Activated CD8-positive, alpha-beta T cell treated with anti-CD3 and anti-CD28 coated beads for 36 hours (primary cell): ENCODE measurements around the gene UFSP2. TPM values are rescaled to one million over a fixed set of nuclear protein-coding genes. Genes with fewer than 3 reads are reported as not detected.

ENCODE experiments used
- ATAC-seq: fragments of 200-7000 bp; cut with Tn5 transposase; one replicate; pipeline ENCODE4 v1.10.0; 2021; ENCODE audit warnings: mild to moderate bottlenecking, moderate library complexity
- CTCF ChIA-PET: fragments of 350-600 bp; sonication (Branson Sonifier 250); formaldehyde crosslinking; loops from one replicate; lab custom pipeline; 2021; ENCODE audit warnings: antibody characterized with exemption; lab: Charles Lee
- POLR2A ChIA-PET: fragments of 350-600 bp; sonication (Branson Sonifier 250); formaldehyde crosslinking; loops from one replicate; lab custom pipeline; 2021; ENCODE audit warnings: antibody characterized with exemption; lab: Charles Lee
- DNase-seq: peaks from one replicate; pipeline ENCODE4 v3.0.0-alpha.2; 2020
- H3K27ac Mint-ChIP-seq: one replicate; pipeline ENCODE4 v1.8.0; 2021; ENCODE audit warnings: mild to moderate bottlenecking, mixed read lengths
- H3K27me3 Mint-ChIP-seq: one replicate; pipeline ENCODE4 v1.8.0; 2021; ENCODE audit warnings: mixed read lengths
- H3K36me3 Mint-ChIP-seq: one replicate; pipeline ENCODE4 v1.8.0; 2021; ENCODE audit warnings: low read depth, mixed read lengths
- H3K4me1 Mint-ChIP-seq: one replicate; pipeline ENCODE4 v1.8.0; 2021; ENCODE audit warnings: low read depth, mixed read lengths
- H3K4me3 Mint-ChIP-seq: one replicate; pipeline ENCODE4 v1.8.0; 2021; ENCODE audit warnings: mild to moderate bottlenecking, moderate library complexity, mixed read lengths
- H3K9me3 Mint-ChIP-seq: one replicate; pipeline ENCODE4 v1.8.0; 2021; ENCODE audit warnings: mixed read lengths
- CTCF ChIP-seq: fragments of 200-600 bp; IDR thresholded peaks from one replicate; pipeline ENCODE4 v1.8.0; 2022; ENCODE audit warnings: antibody characterized with exemption, mild to moderate bottlenecking
- intact Hi-C: fragments of 100-400 bp; cut with micrococcal nuclease; formaldehyde crosslinking; loops from one replicate; pipeline ENCODE4 v1.10.0; 2022
- total RNA-seq, 2 experiments: library from RNA; stranded (reverse); gene quantifications; one replicate each; pipeline ENCODE4 v1.2.3, GENCODE V29; 2021

UFSP2 gene
- total RNA-seq, 2 experiments from 2014 or later = 32.0 to 36.1 TPM

DNA sequence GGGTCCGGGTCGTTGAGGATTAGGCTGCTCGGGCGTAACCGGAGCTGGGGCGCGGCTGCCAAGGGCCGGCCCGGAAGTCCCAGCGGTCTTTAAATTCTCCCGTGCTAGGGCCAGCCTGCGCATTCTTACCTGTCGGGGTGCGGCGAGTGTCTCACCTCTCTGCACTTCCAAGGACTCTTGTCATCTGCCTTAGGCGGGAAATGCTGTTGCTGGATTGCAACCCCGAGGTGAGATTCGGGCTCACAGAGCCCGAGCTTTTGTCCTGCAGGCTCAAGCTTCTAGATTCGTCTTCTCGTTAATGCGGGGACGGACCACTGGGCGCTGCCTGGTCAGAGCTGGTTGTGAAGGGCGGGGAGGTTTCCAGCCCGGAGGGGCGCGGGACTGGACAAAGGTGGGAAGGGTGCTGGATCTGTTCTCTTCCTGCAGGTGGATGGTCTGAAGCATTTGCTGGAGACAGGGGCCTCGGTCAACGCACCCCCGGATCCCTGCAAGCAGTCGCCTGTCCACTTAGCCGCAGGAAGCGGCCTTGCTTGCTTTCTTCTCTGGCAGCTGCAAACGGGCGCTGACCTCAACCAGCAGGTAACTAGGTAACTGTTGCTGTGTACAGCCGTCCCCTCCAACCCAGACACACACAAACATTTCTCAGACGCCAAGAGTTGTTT lies 28.9 kb downstream of the UFSP2 start, which contains the start of gene ANKRD37:
Gene ANKRD37, plus strand, starts transcription at position 118 of the 662 bp plus-strand sequence. Its CDS starts 83 bp downstream, at position 201.
- ChIA-PET POLR2A (interaction anchor here (0.9 to 2.5 kb wide), 4 partner anchors 30 to 192 kb away, joined by 3 to 10 read pairs (median 8); partner anchors contain the start of genes CFAP97, SNX25 and UFSP2), CTCF (interaction anchor here (1.1 to 2.1 kb wide), 3 partner anchors 28 to 198 kb away, joined by 3 to 8 read pairs (median 4); a partner anchor contains a TSS)
- peaks cover 43% of the 10 kb centered on the region for H3K4me1 Mint-ChIP-seq
- no peaks in the 10 kb centered on the region for H3K9me3 Mint-ChIP-seq
- peak within 1 kb of the TSS; percentile 90 for H3K27ac Mint-ChIP-seq
- intact Hi-C loops = loop anchor here (10.0 kb wide), 1 partner anchor 192 kb away; the partner anchor contains the start of genes CFAP97 and SNX25
- H3K27me3 Mint-ChIP-seq = no peaks in the 10 kb centered on the region
- TF ChIP-seq CTCF = no peak
- no peak for ATAC-seq
- H3K4me3 Mint-ChIP-seq = peak within 1 kb of the TSS; percentile 94
- peaks cover 54% of the 10 kb centered on the region for H3K36me3 Mint-ChIP-seq
- peak; percentile 12 for DNase-seq

- ChIA-PET CTCF (interaction anchor here (1.1 to 2.1 kb wide), 4 partner anchors 29 to 199 kb away, joined by 3 to 8 read pairs (median 4); a partner anchor contains a TSS), POLR2A (interaction anchor here (0.9 to 2.5 kb wide), 7 partner anchors 9 to 192 kb away, joined by 3 to 10 read pairs (median 6); partner anchors contain the start of genes CFAP97, SNX25 and UFSP2)
- DNase-seq = peak; percentile 97
- peaks cover 49% of the 10 kb centered on the region for H3K36me3 Mint-ChIP-seq
- peak; percentile 84 for ATAC-seq
- no peak for TF ChIP-seq CTCF
- no peaks in the 10 kb centered on the region for H3K9me3 Mint-ChIP-seq
- no peaks in the 10 kb centered on the region for H3K27me3 Mint-ChIP-seq
- H3K4me3 Mint-ChIP-seq = peak overlapping the region; percentile 94
- peaks cover 41% of the 10 kb centered on the region for H3K4me1 Mint-ChIP-seq
- H3K27ac Mint-ChIP-seq = peak overlapping the region; percentile 90
- intact Hi-C loops = loop anchor here (10.0 kb wide), 1 partner anchor 191 kb away; the partner anchor contains the start of genes CFAP97 and SNX25
Observed at GRCh38 chr4:185395956-185396723, 29.6 kb downstream of the UFSP2 start.

- ATAC-seq (no peak), DNase-seq (no peak)
- Mint-ChIP-seq H3K4me1 (peaks cover 36% of the 10 kb centered on the region), H3K9me3 (no peaks in the 10 kb centered on the region), H3K27me3 (no peaks in the 10 kb centered on the region), H3K36me3 (peaks cover 50% of the 10 kb centered on the region), H3K27ac (peak within 1 kb of the TSS; percentile 90), H3K4me3 (peak within 1 kb of the TSS; percentile 94)
- TF ChIP-seq CTCF = no peak
- ChIA-PET POLR2A (interaction anchor here (1.2 to 2.5 kb wide), 5 partner anchors 8 to 191 kb away, joined by 3 to 10 read pairs (median 6); partner anchors contain the start of genes CFAP97, SNX25 and UFSP2), CTCF (interaction anchor here (1.1 to 2.1 kb wide), 4 partner anchors 30 to 200 kb away, joined by 3 to 8 read pairs (median 4); a partner anchor contains a TSS)
- intact Hi-C loops = loop anchor here (10.0 kb wide), 1 partner anchor 191 kb away; the partner anchor contains the start of genes CFAP97 and SNX25
Observed at GRCh38 chr4:185395238-185395955, 30.4 kb downstream of the UFSP2 start, which contains the start of gene LRP2BP. Gene LRP2BP (minus strand): TSS chr4:185395924. CDS start chr4:185378186, 17,738 bp downstream.

DNA sequence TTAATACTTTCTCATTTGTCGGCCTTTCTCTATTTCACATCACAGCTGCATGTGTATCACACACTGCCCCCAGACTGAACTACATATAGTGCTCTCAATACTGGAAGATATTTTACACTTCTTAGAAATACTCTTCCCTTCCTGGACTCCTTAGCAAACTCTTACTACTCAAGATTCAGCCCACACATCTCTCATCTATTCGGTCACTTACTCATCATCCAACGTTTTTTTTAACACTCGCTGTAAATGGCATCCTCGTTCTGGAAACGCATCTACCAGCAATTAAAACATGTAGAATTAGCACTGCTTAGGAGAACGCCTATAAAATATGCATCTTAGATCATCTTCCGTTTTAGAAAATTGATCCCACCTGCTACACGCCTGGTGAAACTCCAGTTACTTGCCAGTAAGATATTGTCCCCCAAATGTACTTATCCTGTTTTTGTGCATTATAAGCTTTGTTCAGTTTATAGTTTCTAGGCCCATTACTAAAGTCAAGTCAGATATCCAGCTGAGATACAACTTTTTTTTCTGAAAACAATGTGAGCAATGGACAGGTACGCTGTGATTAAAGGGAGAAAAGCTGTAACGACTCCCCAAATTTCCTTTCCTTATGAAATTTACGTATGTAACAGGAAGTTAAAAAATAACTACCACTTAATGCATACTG lies 31.1 kb downstream of the UFSP2 start:
- ATAC-seq (peak; percentile 48), DNase-seq (peak; percentile 17)
- Mint-ChIP-seq H3K4me3 (peak overlapping the region; percentile 94), H3K9me3 (no peaks in the 10 kb centered on the region), H3K36me3 (peaks cover 44% of the 10 kb centered on the region), H3K4me1 (peaks cover 36% of the 10 kb centered on the region), H3K27ac (peak overlapping the region; percentile 90), H3K27me3 (no peaks in the 10 kb centered on the region)
- ChIA-PET CTCF (interaction anchor here (1.5 kb wide), 2 partner anchors 31 to 53 kb away, joined by 4 to 6 read pairs; partner anchors contain the start of gene UFSP2), POLR2A (interaction anchor here (1.2 to 2.5 kb wide), 4 partner anchors 8 to 185 kb away, joined by 3 to 10 read pairs (median 5); partner anchors contain the start of genes SNX25 and UFSP2)
- TF ChIP-seq CTCF = no peak
- intact Hi-C loops = loop anchor here (10.0 kb wide), 1 partner anchor 190 kb away; the partner anchor contains the start of genes CFAP97 and SNX25
